Body of pancreas (tissue), 4 donors: ENCODE data around the gene KCNJ6.

Source experiments
- CTCF ChIP-seq, 7 experiments: fragments of 450-650 bp in 4 of 7; fragments of 200-600 bp in 3 of 7; sonication (generic) in 3 of 7; IDR thresholded peaks; one replicate each; pipeline ENCODE4 v1.5.1; 2016 to 2019; ENCODE audit warnings: antibody characterized with exemption in 7 of 7
- POLR2A ChIP-seq, 3 donors: fragments of 450-650 bp; IDR thresholded peaks; one replicate each; pipeline ENCODE4 v1.6.1; 2016; ENCODE audit warnings: antibody characterized with exemption in 3 of 3, mild to moderate bottlenecking in 2 of 3

GRCh38 chr21:37645848-37646247, 270.4 kb downstream of the KCNJ6 start:
- TF ChIP-seq CTCF (IDR thresholded peaks at IDR 0.05) (no peak), POLR2A (IDR thresholded peaks at IDR 0.05) (no peak)
